ENCODE results near the gene EIF1AX. TPM values are rescaled to one million over a fixed set of nuclear protein-coding genes. Genes with fewer than 3 reads are reported as not detected.

Gene EIF1AX
- polyA plus RNA-seq, 1 of the 3 experiments (the other 2 are of a cell fraction), result 18.2 TPM

DNA sequence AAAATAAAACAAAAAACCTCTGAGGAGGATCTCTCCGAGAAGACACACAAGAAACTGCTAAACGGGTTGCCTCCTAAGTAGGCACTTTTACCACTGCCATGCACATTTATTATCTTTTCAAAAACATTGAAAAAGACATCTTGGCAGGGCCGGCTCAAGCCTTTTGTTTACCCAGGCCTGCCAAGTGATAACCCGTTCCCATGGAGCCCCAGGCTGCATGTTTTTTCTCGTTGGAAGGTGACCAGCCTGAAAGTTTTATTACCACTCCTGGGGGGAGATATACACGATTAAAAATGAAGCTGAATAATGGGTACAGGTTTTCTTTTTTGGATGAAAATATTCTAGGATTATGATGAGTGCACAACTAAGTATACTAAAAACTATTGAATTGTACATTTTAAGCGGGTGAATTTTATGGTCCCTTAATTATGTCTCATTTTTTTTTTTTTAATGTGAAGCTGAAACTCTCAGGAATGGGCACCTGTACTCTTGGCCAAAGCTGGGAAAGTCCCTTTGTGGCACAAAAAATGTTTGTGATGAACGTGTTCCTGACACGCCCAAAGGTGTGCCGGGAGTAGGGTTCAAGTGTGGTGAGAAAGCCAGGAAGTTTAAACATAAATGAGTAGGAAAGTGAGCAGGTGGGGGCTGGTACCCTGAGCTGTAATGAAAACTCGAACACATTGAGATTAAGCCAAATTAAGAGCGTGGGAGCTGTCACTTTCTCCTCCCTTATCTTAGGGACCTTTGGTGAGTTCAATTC lies 23.4 kb downstream of the EIF1AX start:
- H3K36me3 ChIP-seq (replicated peaks in 1 of 2; ENCODE audit: control insufficient read depth in 1 of 2, insufficient read depth in 2 of 2, low read length in 1 of 2), result no peaks in the 10 kb centered on the region
- peaks cover 0 to 3% of the 10 kb centered on the region in 2 experiments; a peak in 1 of 4 replicates for H3K4me1 ChIP-seq (ENCODE audit: control insufficient read depth in 1 of 2, insufficient read depth in 2 of 2, low read depth in 1 of 2, low read length in 1 of 2)
- no peaks in the 10 kb centered on the region for H3K9me3 ChIP-seq
- H4K20me1 ChIP-seq (ENCODE audit: insufficient read depth), result no peaks in the 10 kb centered on the region
- no peaks in the 10 kb centered on the region for H3K79me2 ChIP-seq (ENCODE audit: insufficient read depth)
- POLR2A ChIA-PET, result no interaction called here
- H3K4me2 ChIP-seq, result no peak overlapping the region
- no peak overlapping the region for H3K9ac ChIP-seq
- no peak overlapping the region for H2AFZ ChIP-seq (ENCODE audit: low read depth)
- DNase-seq, result no peak
- no peak overlapping the region for H3K27ac ChIP-seq (ENCODE audit: low read depth in 2 of 2, low read length in 1 of 2)
- no peak overlapping the region for H3K4me3 ChIP-seq (ENCODE audit: low read depth in 2 of 2, low read length in 1 of 2)
- no peaks in the 10 kb centered on the region; the same call in 1 of the 2 replicates for H3K27me3 ChIP-seq (ENCODE audit: insufficient read depth)
- WGBS (ENCODE audit: low lambda C conversion rate), result 42% methylated on average over 12 of the region's 12 CpGs
- no peaks in the 10 kb centered on the region for H3K9me2 ChIP-seq
- TF ChIP-seq, protein P1, sequence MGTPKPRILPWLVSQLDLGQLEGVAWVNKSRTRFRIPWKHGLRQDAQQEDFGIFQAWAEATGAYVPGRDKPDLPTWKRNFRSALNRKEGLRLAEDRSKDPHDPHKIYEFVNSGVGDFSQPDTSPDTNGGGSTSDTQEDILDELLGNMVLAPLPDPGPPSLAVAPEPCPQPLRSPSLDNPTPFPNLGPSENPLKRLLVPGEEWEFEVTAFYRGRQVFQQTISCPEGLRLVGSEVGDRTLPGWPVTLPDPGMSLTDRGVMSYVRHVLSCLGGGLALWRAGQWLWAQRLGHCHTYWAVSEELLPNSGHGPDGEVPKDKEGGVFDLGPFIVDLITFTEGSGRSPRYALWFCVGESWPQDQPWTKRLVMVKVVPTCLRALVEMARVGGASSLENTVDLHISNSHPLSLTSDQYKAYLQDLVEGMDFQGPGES (IDR thresholded peaks at IDR 0.05; ENCODE audit: low read depth, low read length), result no peak
- TF ChIP-seq EZH2phosphoT487 (IDR thresholded peaks at IDR 0.05; ENCODE audit: borderline replicate concordance, low read depth) (no peak), NFIC (IDR thresholded peaks at IDR 0.05; ENCODE audit: borderline replicate concordance) (no peak), MXI1 (IDR thresholded peaks at IDR 0.05; ENCODE audit: low read depth, low read length) (no peak), SIN3A (IDR thresholded peaks at IDR 0.05; ENCODE audit: borderline replicate concordance, low read depth, low read length) (no peak), FOXJ3 (CRISPR knock-in tag; IDR thresholded peaks at IDR 0.05) (no peak), NRF1 (IDR thresholded peaks at IDR 0.05; ENCODE audit: low read depth, low read length) (no peak), GATA2 (CRISPR knock-in tag; IDR thresholded peaks at IDR 0.05) (no peak), FOXM1 (IDR thresholded peaks at IDR 0.05; ENCODE audit: low read depth) (no peak), RCOR1 (IDR thresholded peaks at IDR 0.05; ENCODE audit: low read length) (no peak), POLR2AphosphoS5 (IDR thresholded peaks at IDR 0.05; ENCODE audit: low read depth, low read length) (no peak), RXRA (IDR thresholded peaks at IDR 0.05; ENCODE audit: borderline replicate concordance, low read depth) (no peak), CHD2 (IDR thresholded peaks at IDR 0.05; ENCODE audit: low read length, partially characterized antibody) (no peak), JUND (IDR thresholded peaks at IDR 0.05) (no peak), TEAD4 (IDR thresholded peaks at IDR 0.05; ENCODE audit: borderline replicate concordance, insufficient read depth) (no peak), FOSL2 (IDR thresholded peaks at IDR 0.05; ENCODE audit: borderline replicate concordance, low read depth) (no peak)
- TF ChIP-seq, protein P2, sequence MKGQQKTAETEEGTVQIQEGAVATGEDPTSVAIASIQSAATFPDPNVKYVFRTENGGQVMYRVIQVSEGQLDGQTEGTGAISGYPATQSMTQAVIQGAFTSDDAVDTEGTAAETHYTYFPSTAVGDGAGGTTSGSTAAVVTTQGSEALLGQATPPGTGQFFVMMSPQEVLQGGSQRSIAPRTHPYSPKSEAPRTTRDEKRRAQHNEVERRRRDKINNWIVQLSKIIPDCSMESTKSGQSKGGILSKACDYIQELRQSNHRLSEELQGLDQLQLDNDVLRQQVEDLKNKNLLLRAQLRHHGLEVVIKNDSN (IDR thresholded peaks at IDR 0.05; ENCODE audit: borderline replicate concordance, low read depth), result no peak
- TF ChIP-seq, protein P3, sequence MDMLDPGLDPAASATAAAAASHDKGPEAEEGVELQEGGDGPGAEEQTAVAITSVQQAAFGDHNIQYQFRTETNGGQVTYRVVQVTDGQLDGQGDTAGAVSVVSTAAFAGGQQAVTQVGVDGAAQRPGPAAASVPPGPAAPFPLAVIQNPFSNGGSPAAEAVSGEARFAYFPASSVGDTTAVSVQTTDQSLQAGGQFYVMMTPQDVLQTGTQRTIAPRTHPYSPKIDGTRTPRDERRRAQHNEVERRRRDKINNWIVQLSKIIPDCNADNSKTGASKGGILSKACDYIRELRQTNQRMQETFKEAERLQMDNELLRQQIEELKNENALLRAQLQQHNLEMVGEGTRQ (IDR thresholded peaks at IDR 0.05; ENCODE audit: borderline replicate concordance, low read depth, low read length), result no peak
- TF ChIP-seq, protein P4, sequence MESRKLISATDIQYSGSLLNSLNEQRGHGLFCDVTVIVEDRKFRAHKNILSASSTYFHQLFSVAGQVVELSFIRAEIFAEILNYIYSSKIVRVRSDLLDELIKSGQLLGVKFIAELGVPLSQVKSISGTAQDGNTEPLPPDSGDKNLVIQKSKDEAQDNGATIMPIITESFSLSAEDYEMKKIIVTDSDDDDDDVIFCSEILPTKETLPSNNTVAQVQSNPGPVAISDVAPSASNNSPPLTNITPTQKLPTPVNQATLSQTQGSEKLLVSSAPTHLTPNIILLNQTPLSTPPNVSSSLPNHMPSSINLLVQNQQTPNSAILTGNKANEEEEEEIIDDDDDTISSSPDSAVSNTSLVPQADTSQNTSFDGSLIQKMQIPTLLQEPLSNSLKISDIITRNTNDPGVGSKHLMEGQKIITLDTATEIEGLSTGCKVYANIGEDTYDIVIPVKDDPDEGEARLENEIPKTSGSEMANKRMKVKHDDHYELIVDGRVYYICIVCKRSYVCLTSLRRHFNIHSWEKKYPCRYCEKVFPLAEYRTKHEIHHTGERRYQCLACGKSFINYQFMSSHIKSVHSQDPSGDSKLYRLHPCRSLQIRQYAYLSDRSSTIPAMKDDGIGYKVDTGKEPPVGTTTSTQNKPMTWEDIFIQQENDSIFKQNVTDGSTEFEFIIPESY (IDR thresholded peaks at IDR 0.05; ENCODE audit: borderline replicate concordance, low read depth), result no peak
- TF ChIP-seq, protein P5, sequence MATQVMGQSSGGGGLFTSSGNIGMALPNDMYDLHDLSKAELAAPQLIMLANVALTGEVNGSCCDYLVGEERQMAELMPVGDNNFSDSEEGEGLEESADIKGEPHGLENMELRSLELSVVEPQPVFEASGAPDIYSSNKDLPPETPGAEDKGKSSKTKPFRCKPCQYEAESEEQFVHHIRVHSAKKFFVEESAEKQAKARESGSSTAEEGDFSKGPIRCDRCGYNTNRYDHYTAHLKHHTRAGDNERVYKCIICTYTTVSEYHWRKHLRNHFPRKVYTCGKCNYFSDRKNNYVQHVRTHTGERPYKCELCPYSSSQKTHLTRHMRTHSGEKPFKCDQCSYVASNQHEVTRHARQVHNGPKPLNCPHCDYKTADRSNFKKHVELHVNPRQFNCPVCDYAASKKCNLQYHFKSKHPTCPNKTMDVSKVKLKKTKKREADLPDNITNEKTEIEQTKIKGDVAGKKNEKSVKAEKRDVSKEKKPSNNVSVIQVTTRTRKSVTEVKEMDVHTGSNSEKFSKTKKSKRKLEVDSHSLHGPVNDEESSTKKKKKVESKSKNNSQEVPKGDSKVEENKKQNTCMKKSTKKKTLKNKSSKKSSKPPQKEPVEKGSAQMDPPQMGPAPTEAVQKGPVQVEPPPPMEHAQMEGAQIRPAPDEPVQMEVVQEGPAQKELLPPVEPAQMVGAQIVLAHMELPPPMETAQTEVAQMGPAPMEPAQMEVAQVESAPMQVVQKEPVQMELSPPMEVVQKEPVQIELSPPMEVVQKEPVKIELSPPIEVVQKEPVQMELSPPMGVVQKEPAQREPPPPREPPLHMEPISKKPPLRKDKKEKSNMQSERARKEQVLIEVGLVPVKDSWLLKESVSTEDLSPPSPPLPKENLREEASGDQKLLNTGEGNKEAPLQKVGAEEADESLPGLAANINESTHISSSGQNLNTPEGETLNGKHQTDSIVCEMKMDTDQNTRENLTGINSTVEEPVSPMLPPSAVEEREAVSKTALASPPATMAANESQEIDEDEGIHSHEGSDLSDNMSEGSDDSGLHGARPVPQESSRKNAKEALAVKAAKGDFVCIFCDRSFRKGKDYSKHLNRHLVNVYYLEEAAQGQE (IDR thresholded peaks at IDR 0.05; ENCODE audit: low read depth, low read length), result no peak
- CTCF ChIA-PET, result interaction anchor here (0.6 kb wide), 1 partner anchor 291 kb away, joined by 3 read pairs; no protein-coding TSS in a partner anchor
- no peaks in the 10 kb centered on the region for H3F3A ChIP-seq (replicated peaks; ENCODE audit: insufficient read depth)
